ENCODE measurements around the gene RETSAT. TPM values are rescaled to one million over a fixed set of nuclear protein-coding genes. Genes with fewer than 3 reads are reported as not detected.

Gene RETSAT
- total and polyA plus RNA-seq, 12 donors, result 20.3 to 87.4 (median 35.6) TPM

DNA sequence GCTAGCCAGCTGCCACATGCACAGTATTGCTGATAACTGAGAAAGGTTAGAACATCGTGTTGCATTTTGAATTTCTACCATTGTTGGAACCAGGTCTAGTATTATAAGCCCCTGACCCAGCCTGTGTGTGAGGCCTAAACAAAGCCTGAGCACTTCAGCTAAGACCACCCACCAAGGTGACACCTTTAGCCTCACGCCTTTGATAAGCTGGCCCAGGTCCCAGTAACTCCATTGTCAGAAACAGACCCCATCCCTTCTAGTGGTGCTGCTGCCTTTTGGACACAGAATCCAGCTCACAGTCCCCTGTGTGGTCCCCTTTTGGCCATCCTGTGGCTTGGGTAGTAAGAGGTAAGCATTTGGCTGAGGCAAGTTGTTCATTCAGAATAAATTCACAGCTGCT is 1.9 kb upstream of the RETSAT start:
- Histone ChIP-seq H3K4me3 (no peak overlapping the region), H3K36me3 (peaks cover 0 to 62% (median 1%) of the 10 kb centered on the region in 9 donors), H3K27ac (no peak overlapping the region), H3K27me3 (no peaks in the 10 kb centered on the region), H3K4me1 (peaks cover 0 to 46% (median 22%) of the 10 kb centered on the region in 9 donors), H3K9me3 (no peaks in the 10 kb centered on the region)
- no peak for ATAC-seq
- DNase-seq, result no peak
- WGBS, 2 donors, result 57 to 73% methylated on average over 2 of the region's 2 CpGs
- intact Hi-C loops (cut with DNase I), result loop anchor here in 1 of 10 donors (5.0 kb wide), 1 partner anchor 181 kb away; the partner anchor contains the start of gene MAT2A
- TF ChIP-seq, protein P1, sequence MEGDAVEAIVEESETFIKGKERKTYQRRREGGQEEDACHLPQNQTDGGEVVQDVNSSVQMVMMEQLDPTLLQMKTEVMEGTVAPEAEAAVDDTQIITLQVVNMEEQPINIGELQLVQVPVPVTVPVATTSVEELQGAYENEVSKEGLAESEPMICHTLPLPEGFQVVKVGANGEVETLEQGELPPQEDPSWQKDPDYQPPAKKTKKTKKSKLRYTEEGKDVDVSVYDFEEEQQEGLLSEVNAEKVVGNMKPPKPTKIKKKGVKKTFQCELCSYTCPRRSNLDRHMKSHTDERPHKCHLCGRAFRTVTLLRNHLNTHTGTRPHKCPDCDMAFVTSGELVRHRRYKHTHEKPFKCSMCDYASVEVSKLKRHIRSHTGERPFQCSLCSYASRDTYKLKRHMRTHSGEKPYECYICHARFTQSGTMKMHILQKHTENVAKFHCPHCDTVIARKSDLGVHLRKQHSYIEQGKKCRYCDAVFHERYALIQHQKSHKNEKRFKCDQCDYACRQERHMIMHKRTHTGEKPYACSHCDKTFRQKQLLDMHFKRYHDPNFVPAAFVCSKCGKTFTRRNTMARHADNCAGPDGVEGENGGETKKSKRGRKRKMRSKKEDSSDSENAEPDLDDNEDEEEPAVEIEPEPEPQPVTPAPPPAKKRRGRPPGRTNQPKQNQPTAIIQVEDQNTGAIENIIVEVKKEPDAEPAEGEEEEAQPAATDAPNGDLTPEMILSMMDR (IDR thresholded peaks at IDR 0.05), result no peak

DNA sequence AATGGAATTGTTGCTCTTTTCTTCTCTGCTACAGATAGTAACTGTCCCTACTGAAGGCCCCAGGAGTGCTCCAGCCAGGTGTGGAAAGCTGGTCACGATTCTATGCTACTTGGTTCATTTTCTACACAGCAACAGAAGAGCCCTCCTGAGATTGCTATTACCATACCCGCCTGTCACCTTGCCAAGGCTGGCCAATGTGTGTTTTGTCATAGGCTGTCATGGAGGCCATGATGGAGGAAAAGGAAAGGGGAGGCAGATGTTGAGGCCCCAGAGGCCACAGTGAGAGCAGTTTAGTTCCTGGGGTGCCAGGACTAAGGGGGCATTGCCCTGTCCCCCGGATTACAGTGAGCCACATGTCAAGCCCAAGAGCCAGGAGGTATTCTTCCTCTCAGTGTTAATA is 1.2 kb upstream of the RETSAT start:
- H3K36me3 ChIP-seq, result peaks cover 0 to 62% (median 8%) of the 10 kb centered on the region in 9 donors
- 77 to 81% methylated on average over 3 of the region's 3 CpGs for WGBS, 2 donors
- no peak for ATAC-seq

DNA sequence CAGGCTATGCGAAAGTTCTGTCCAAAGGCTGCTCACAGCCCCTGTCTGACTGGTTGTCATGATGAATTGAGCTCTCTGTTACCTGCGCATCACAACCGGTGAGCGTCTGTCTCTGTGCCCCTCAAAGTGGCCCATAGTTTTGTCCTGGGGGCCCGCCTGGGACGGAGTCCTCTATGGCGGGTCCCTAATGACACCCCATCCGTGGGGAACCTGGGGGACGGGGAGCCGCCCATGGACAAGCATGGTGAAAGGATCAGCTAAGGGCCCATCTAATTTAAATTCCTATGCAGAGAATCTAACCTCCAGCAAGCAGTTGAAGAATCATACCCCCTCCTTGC is 714 bp upstream of the RETSAT start:
- Histone ChIP-seq H3K27me3 (no peaks in the 10 kb centered on the region), H3K4me1 (peaks cover 0 to 46% (median 22%) of the 10 kb centered on the region in 9 donors), H3K4me3 (peak overlapping the region; percentile 52 to 87 (median 68)), H3K27ac (peak overlapping the region in 9 of 10 donors; percentile 75 to 92 (median 91)), H3K9me3 (no peaks in the 10 kb centered on the region), H3K36me3 (peaks cover 0 to 62% (median 12%) of the 10 kb centered on the region in 9 donors)
- TF ChIP-seq, protein P1 (IDR thresholded peaks at IDR 0.05), result no peak
- intact Hi-C loops (cut with DNase I), result loop anchor here in 1 of 10 donors (5.0 kb wide), 1 partner anchor 182 kb away; the partner anchor contains the start of gene MAT2A
- ATAC-seq (peak in 2 of 8 donors; percentile 4 to 11), DNase-seq (no peak)
- 11 to 12% methylated on average over 10 of the region's 10 CpGs for WGBS, 2 donors

More for the DNA sequence above, 1.2 kb upstream of the RETSAT start:
- Histone ChIP-seq H3K27ac (peak overlapping the region in 2 of 10 donors; percentile 90 to 91), H3K27me3 (no peaks in the 10 kb centered on the region), H3K4me1 (peaks cover 0 to 46% (median 22%) of the 10 kb centered on the region in 9 donors), H3K4me3 (peak overlapping the region; percentile 52 to 87 (median 68)), H3K9me3 (no peaks in the 10 kb centered on the region)
- intact Hi-C loops (cut with DNase I), result loop anchor here in 1 of 10 donors (5.0 kb wide), 1 partner anchor 182 kb away; the partner anchor contains the start of gene MAT2A
- TF ChIP-seq, protein P1 (IDR thresholded peaks at IDR 0.05), result no peak
- no peak for DNase-seq

DNA sequence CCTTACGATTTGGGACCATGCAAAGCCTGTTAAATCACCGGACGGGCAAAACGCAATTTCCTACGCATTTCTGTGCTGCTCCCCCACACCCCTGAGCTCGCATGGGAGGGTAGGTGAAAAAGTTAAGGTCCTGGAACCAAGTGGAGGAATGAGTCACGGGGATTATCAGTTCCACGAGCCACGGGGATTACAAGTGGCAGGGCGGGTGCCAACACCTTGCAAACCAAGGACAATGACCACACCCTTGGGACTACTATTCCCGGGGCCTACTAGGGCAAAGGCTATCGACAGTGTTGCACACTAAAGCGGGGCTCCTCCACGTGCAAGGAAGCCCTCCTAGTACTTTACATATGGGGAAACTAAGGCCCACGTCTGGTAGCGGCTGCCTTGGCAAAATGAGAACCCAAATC is 447 bp downstream of the RETSAT start:
- Histone ChIP-seq H3K4me3 (peak overlapping the region; percentile 52 to 87 (median 68)), H3K27ac (peak overlapping the region; percentile 38 to 92 (median 90)), H3K36me3 (peaks cover 0 to 62% (median 23%) of the 10 kb centered on the region in 9 donors), H3K27me3 (no peaks in the 10 kb centered on the region), H3K4me1 (peaks cover 0 to 46% (median 22%) of the 10 kb centered on the region in 9 donors), H3K9me3 (no peaks in the 10 kb centered on the region)
- TF ChIP-seq, protein P1 (IDR thresholded peaks at IDR 0.05), result no peak
- WGBS, 2 donors, result 12 to 21% methylated on average over 16 of the region's 16 CpGs
- DNase-seq, result peak; percentile 45 to 56
- intact Hi-C loops (cut with DNase I), result loop anchor here in 1 of 10 donors (1.0 kb wide), 1 partner anchor 26 kb away; no protein-coding TSS in a partner anchor
- ATAC-seq, result peak; percentile 8 to 74 (median 52)

Measured in heart right ventricle (tissue), 16 donors.